GM18505 (cell line): ENCODE results near the gene PCDH9.

ENCODE experiments used
- ATAC-seq: cut with Tn5 transposase; IDR thresholded peaks from one replicate; pipeline ENCODE4 v1.9.1; 2021; ENCODE audit not compliant: unreplicated experiment
- POLR2A ChIP-seq: IDR thresholded peaks from 4 replicates; pipeline ENCODE4 v1.6.1; 2011; ENCODE audit warnings: borderline replicate concordance; ENCODE audit not compliant: insufficient read depth, insufficient read length; ENCODE audit errors: extremely low read depth

PCDH9 gene

DNA sequence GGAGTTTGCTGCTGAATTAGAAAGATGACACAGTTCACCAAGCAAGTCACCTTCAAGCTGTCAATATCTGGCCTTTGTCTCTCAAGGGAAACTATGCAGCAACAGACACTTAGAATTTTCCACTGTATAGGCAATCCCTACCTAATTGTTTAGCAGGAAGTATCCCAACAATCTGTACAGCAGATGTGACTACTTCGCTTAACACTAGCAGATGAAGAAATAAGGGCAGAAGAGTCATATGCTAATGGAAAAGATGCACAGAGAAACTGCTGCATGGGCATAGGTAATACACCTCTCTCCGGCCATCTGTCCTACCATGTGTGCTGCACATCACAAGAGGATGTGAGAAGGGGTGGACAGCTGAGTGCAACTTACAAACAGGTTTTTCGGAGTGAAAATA, 851.2 kb downstream of the PCDH9 start:
- no peak for TF ChIP-seq POLR2A
- ATAC-seq, result no peak

- TF ChIP-seq POLR2A, result no peak
- no peak for ATAC-seq
Observed at GRCh38 chr13:66377569-66377968, 852.6 kb downstream of the PCDH9 start.

GRCh38 chr13:66375756-66376155, 854.4 kb downstream of the PCDH9 start:
- no peak for ATAC-seq
- TF ChIP-seq POLR2A, result no peak

- TF ChIP-seq POLR2A, result no peak
- no peak for ATAC-seq
Observed at GRCh38 chr13:66369666-66370065, 860.5 kb downstream of the PCDH9 start.

DNA sequence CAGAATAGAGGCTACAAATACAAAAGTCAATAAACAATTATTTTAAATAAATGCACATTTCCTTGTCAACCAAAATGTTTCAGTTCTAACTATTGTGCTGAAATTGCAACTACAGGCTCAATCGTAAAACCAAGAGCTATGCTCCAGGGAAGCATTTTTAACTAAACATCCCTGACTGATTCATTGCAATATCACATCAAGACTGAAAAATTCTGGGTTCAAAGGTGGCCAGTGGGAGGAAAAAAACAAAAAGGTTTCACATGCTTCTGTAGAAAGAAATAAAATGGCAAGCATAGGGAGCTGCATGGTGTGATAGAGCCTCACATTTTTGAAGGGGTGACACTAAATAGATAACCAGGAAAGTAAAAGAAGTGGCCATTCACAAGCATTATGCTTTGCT, 862.8 kb downstream of the PCDH9 start:
- no peak for TF ChIP-seq POLR2A
- ATAC-seq, result no peak

DNA sequence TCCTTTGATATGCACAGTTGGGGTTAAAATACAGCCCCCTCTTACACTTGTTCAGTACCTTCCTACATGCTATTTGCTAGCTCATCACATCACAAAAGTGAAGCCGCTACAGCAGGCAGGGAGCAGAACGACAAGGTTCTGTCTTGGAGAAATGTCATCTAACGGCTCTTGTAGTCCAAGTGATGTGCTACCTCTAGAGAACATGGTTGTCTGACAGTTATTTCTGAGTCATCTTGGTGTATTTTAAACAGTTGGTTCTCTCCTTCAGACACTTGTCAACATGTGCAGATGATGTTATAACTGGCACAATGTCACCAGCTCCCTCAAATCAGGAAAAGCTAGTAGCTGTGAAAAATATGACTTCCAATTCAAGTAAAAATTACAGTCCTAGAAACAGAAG, 865.0 kb downstream of the PCDH9 start:
- no peak for ATAC-seq
- no peak for TF ChIP-seq POLR2A

- no peak for TF ChIP-seq POLR2A
- ATAC-seq, result no peak
Observed at GRCh38 chr13:66364346-66364745, 865.8 kb downstream of the PCDH9 start.

DNA sequence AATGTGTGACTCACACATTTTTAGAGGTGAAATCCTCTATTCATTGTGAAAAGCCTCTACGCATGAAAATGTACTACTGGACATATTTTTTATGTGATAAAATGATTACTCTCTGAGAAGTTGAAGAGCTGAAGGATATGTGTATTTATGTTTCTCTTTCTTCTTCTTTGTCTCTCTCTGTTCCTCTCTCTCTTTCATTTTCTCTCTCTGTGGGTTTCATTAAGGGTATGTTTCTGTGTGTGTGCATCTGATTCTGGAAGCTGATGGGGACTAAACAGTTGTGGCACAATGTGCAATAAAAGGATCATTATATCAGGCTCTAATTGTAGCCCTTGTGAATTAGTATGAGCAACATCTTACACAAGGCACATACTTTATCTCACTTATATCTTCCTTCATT, 867.7 kb downstream of the PCDH9 start:
- no peak for ATAC-seq
- TF ChIP-seq POLR2A, result no peak

DNA sequence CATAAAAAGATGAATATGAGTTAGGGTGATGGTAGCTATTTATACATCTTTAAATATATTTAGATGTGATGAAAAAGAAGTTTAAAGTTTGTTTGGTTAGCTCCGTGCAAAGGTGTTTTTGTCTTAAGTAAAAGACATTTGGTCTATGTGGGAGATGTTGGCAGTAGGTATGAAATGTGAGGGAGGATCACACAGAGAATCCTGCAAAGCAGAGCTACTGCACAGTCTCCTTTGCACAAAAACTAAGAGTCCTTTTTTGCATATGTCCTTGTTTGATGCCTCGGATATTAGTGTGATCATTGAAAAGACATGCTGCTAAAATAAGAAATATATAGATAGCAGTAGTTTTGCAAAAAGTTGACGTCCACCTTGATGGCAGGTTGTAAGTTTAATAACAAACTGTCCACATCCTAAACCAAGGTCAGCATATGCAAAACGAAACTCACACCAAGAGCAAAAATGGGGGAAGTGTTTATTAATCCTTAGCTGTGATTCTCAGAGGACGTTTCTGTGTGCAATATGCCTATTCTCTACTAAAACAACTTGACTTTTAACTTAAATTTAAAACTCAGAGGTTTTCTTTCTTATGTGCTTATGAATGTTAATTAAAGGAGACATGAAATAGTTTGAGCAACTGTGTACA, 870.1 kb downstream of the PCDH9 start:
- no peak for ATAC-seq
- TF ChIP-seq POLR2A, result no peak

GRCh38 chr13:66359393-66359792, 870.7 kb downstream of the PCDH9 start:
- ATAC-seq, result no peak
- TF ChIP-seq POLR2A, result no peak

- no peak for ATAC-seq
- no peak for TF ChIP-seq POLR2A
Observed at GRCh38 chr13:66358564-66358963, 871.6 kb downstream of the PCDH9 start.

DNA sequence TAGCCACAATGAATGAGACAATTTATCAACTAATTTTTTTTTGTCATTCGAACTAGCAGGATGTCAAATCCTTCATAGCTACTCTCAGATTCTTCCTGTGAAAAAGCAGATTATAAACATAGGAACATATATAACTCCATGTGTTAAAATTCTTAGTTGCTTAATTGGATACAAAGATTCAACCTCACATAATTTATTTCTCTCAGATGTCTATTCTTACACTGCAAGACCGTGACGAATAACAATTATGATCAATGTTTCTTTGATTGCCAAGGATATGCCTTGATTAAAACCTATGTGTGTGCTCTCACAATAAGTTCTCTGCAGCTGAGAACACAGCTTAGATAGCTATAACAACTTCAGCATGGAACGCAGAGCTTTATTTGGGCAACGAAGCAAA, 872.7 kb downstream of the PCDH9 start:
- no peak for ATAC-seq
- TF ChIP-seq POLR2A, result no peak

- TF ChIP-seq POLR2A, result no peak
- no peak for ATAC-seq
Observed at GRCh38 chr13:66354879-66355751, 875.0 kb downstream of the PCDH9 start.

DNA sequence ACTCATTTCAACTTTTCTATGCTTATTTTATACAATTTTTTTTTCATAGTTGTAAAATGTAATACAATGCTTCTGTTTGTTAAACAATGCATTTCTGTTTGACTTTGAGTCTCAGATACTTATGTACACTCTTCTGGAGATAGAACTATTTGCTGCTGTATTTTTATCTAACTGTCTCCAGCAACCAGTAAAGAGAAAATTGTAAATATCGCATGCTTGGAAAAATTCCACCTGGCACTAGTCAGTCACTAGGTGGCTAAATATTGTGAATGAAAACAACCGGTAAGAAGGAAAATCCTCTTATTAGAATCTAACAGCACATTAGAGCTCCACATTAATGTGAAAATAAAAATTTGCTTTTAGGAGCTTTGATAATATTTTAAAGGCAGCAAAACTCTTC, 876.5 kb downstream of the PCDH9 start:
- TF ChIP-seq POLR2A, result no peak
- ATAC-seq, result no peak
